Measurements from ENCODE around the gene GLI1. TPM values are rescaled to one million over a fixed set of nuclear protein-coding genes. Genes with fewer than 3 reads are reported as not detected.

Gene GLI1
- total RNA-seq, 4 donors from 2014 or later, result 0.17 to 0.98 (median 0.84) TPM; not detected in 1

GRCh38 chr12:57521525-57522010 lies 62.0 kb downstream of the GLI1 start:
- intact Hi-C loops (cut with DNase I), result no loop called here

More at GRCh38 chr12:57521525-57522010, 62.0 kb downstream of the GLI1 start:
- no peaks in the 10 kb centered on the region for H3K9me3 ChIP-seq
- no peaks in the 10 kb centered on the region for H3K27me3 ChIP-seq
- peaks cover 13 to 44% (median 35%) of the 10 kb centered on the region in 4 donors for H3K36me3 ChIP-seq
- WGBS, result 54% methylated on average over 17 of the region's 17 CpGs
- DNase-seq (ENCODE audit: extremely low spot score), result no peak
- peaks cover 59 to 81% (median 80%) of the 10 kb centered on the region in 4 donors for H3K4me1 ChIP-seq
- TF ChIP-seq POLR2A (IDR thresholded peaks at IDR 0.05; ENCODE audit: low read depth) (no peak), POLR2AphosphoS5 (IDR thresholded peaks at IDR 0.05) (no peak), CTCF (IDR thresholded peaks at IDR 0.05) (no peak), EP300 (IDR thresholded peaks at IDR 0.05) (no peak)
- peak overlapping the region; percentile 78 to 95 (median 84) for H3K4me3 ChIP-seq
- peak overlapping the region; percentile 95 to 99 (median 98) for H3K27ac ChIP-seq (replicated peaks in 1 of 4)

Small RNA genes within 50 kb of the gene (small RNA-seq; reads per million reads assigned to genes)
- gene MIR616 (0 reads per million in 3 donors), gene RNU6-879P (0 reads per million in 3 donors)

Other genes with a start within 250 kb of the GLI1 start
- not detected for gene NXPH4, start 243.0 kb upstream of the GLI1 start, total RNA-seq
- gene SHMT2, start 230.1 kb upstream of the GLI1 start, total RNA-seq, result 10 to 100 TPM; 22.8 to 60.4 (median 34.6) TPM
- 1 to 10 TPM in 2 of 4 donors, under 1 TPM in 2; 0.42 to 1.7 (median 1.2) TPM for gene STAC3, start 208.6 kb upstream of the GLI1 start, total RNA-seq
- 10 to 100 TPM; 30.3 to 41.5 (median 35.1) TPM for gene R3HDM2, start 28.7 kb upstream of the GLI1 start, total RNA-seq
- gene INHBC, start 25.0 kb upstream of the GLI1 start, total RNA-seq, result not detected
- not detected for gene INHBE, start 4.5 kb upstream of the GLI1 start, total RNA-seq
- 10 to 100 TPM in 2 of 4 donors, 1 to 10 TPM in 2; 6.0 to 12.9 (median 8.8) TPM for gene ARHGAP9, start 20.1 kb downstream of the GLI1 start, total RNA-seq
- gene MARS1, start 28.3 kb downstream of the GLI1 start, total RNA-seq, result 10 to 100 TPM; 53.2 to 81.0 (median 62.7) TPM
- gene DDIT3, start 60.7 kb downstream of the GLI1 start, total RNA-seq, result 10 to 100 TPM; 14.4 to 43.9 (median 24.4) TPM
- 10 to 100 TPM; 13.8 to 19.9 (median 16.9) TPM for gene MBD6, start 63.0 kb downstream of the GLI1 start, total RNA-seq
- gene DCTN2, start 87.4 kb downstream of the GLI1 start, total RNA-seq, result 100 to 1,000 TPM; 161 to 243 (median 202) TPM
- gene KIF5A, start 90.3 kb downstream of the GLI1 start, total RNA-seq, result 1 to 10 TPM; 2.1 to 3.2 (median 2.4) TPM
- 10 to 100 TPM; 22.7 to 30.7 (median 29.0) TPM for gene PIP4K2C, start 131.4 kb downstream of the GLI1 start, total RNA-seq
- gene DTX3, start 145.0 kb downstream of the GLI1 start, total RNA-seq, result 10 to 100 TPM; 39.0 to 68.6 (median 46.8) TPM
- gene ARHGEF25, start 151.7 kb downstream of the GLI1 start, total RNA-seq, result 100 to 1,000 TPM in 3 of 4 donors, 10 to 100 TPM in 1; 77.7 to 133 (median 111) TPM
- 10 to 100 TPM in 2 of 4 donors, 1 to 10 TPM in 2; 2.8 to 10.9 (median 7.3) TPM for gene B4GALNT1, start 173.4 kb downstream of the GLI1 start, total RNA-seq
- gene OS9, start 234.3 kb downstream of the GLI1 start, total RNA-seq, result 100 to 1,000 TPM; 139 to 223 (median 148) TPM

Data from esophagus muscularis mucosa (tissue), 4 donors.